HG03460 (cell line): ENCODE measurements around the gene MLX.
"Not testable (repeated sequence)": the region's sequence is repeated elsewhere in the genome, so short reads cannot be mapped to it uniquely, and the experiment has no call there.

Experiments used
- ATAC-seq: cut with Tn5 transposase; IDR thresholded peaks from one replicate; pipeline ENCODE4 v1.9.1; 2021; ENCODE audit not compliant: unreplicated experiment

Gene MLX

GRCh38 chr17:42536048-42536371, 30.9 kb upstream of the MLX start, which contains the start of gene NAGLU:
Gene NAGLU (plus strand): TSS chr17:42536241. CDS start chr17:42536273, 32 bp downstream.
- ATAC-seq, result peak; percentile 89

- peak; percentile 55 for ATAC-seq
Observed at GRCh38 chr17:42536372-42537155, 30.3 kb upstream of the MLX start.

- no peak for ATAC-seq
Observed at GRCh38 chr17:42537156-42537805, 29.6 kb upstream of the MLX start.

GRCh38 chr17:42537826-42538451, 29.0 kb upstream of the MLX start:
- ATAC-seq, result no peak

- ATAC-seq, result no peak
Observed at GRCh38 chr17:42538482-42538881, 28.4 kb upstream of the MLX start.

- ATAC-seq, result not testable (repeated sequence)
Observed at GRCh38 chr17:42540558-42540957, 26.3 kb upstream of the MLX start.

GRCh38 chr17:42541041-42541833, 25.7 kb upstream of the MLX start:
- ATAC-seq, result no peak

GRCh38 chr17:42543190-42544079, 23.5 kb upstream of the MLX start:
- no peak for ATAC-seq

- no peak for ATAC-seq
Observed at GRCh38 chr17:42544874-42545283, 22.0 kb upstream of the MLX start.

GRCh38 chr17:42545755-42546505, 21.0 kb upstream of the MLX start:
- ATAC-seq, result not testable (repeated sequence)

- ATAC-seq, result no peak
Observed at GRCh38 chr17:42547001-42547461, 19.9 kb upstream of the MLX start.

GRCh38 chr17:42547698-42548069, 19.2 kb upstream of the MLX start:
- ATAC-seq, result no peak

GRCh38 chr17:42548070-42548837, 18.6 kb upstream of the MLX start:
- no peak for ATAC-seq

- ATAC-seq, result no peak
Observed at GRCh38 chr17:42548993-42549755, 17.7 kb upstream of the MLX start.

- ATAC-seq, result not testable (repeated sequence)
Observed at GRCh38 chr17:42552736-42553135, 14.2 kb upstream of the MLX start, which contains the start of gene HSD17B1. Gene HSD17B1 (plus strand): TSS chr17:42552923. CDS start chr17:42552934, 11 bp downstream.

GRCh38 chr17:42553161-42553818, 13.6 kb upstream of the MLX start:
- ATAC-seq, result no peak

GRCh38 chr17:42553866-42554249, 13.0 kb upstream of the MLX start:
- ATAC-seq, result no peak
